Stimulated activated CD4-positive, alpha-beta T cell treated with anti-CD3 and anti-CD28 coated beads, Interleukin-15, amount 100 ng/mL, for 1 hour (primary cell): ENCODE measurements around the gene IRAK1.

Source experiments
- DNase-seq, 2 donors: peaks; one replicate each; pipeline ENCODE4 v3.0.0-alpha.2; 2020; ENCODE audit warnings: low read depth in 1 of 2, low spot score in 1 of 2

IRAK1 gene

DNA sequence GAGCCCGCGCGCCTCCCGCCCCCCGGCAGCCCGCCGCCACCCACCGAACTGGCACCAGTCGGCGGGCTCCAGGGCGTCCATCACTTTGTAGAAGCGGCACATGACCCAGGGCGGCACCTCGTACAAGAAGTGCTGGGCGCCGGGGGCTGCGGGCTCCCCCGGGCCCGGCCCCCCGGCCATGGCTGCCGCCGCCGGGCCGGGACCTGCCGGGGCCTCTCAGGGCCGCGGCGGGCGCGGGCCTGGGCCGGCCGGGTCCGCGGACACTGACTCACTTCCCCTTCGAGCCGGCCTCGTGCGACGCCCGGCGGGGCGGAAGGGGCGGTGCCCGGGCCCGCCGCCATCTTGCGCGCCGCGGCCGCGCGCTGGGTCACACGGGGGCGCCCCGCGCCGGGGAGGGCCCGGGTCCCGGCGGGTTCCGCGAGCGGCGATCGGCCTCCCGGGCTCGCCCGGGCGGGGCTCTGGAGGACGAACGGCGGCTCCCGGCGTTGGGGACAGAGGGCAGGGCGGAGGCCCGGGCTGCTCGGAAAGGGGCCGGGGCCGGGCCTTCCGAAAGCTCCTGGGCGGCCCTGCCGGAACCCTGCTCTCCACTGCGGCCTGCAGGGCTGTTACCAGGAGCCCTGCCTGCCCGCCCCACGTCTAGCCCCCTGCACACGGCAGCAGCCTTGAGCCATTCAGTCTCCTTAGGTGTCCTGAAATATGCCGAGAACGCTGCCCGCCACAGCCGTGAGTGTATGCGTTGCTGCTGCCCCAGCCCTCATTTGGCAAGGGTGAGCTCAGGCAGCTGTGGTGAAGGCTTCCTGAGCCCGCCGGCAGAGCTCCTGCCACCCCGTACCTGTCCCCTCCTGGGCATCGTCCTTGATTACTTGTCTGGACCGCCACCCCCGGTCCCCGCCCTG lies at the start of gene IRAK1:
TSS of gene IRAK1 (minus strand) at position 270 of the 896 bp plus-strand sequence. CDS start at position 180, 90 bp downstream.
- peak; percentile 23 to 51 for DNase-seq

DNA sequence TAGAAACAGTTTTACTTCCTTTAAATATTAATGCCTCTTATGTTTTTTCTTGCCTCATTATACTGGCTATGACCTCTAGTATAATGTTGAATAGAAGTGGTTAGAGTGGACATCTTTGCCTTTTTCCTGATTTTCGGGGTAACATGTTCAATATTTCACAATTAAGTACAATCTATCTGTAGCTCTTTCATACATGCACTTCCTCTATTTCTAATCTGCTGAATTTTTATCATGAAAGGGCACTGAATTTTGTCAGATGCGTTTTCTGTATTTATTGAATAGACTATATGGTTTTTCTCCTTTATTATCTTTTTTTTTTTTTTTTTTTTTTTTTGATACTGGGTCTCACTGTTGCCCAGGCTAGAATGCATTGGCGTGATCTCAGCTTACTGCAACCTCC lies 48.9 kb upstream of the IRAK1 start:
- no peak for DNase-seq

DNA sequence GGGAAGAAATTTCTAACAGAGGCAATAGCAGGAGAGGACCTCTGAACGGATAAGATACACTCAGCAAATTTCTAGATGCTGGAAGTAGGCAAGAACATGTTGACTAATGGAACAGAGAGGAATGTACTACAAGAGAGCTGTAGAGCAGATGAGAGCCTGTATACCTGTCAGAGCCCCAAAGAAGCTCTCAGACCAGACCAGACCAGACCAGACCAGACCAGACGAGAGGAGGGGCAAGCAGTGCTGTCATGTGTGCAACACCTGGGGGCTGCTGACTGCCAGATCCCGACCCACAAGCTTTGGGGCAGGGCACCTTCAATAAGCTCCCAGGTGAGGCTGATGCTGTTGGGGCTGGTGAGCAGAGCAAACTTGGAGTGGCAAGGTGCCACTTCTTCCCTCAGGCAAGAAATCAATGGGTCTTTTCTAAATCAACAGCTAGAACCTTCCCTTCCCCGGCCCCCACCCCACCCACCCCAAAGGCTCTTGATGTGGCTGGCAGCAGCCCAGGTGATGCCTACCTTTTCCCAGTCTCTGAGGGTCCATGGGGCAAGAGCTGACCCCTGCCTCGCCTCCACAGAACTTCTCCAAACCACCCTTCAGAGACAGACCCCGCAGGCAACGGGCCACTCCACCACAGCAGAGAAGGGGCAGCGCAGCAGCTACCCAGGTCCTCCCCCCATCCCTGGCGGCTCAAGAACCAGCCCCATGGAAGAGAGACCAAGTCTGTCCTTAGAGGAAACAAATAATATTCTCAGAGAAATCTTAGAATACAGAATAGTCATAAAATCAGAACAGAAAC lies 45.1 kb upstream of the IRAK1 start:
- DNase-seq = no peak

DNA sequence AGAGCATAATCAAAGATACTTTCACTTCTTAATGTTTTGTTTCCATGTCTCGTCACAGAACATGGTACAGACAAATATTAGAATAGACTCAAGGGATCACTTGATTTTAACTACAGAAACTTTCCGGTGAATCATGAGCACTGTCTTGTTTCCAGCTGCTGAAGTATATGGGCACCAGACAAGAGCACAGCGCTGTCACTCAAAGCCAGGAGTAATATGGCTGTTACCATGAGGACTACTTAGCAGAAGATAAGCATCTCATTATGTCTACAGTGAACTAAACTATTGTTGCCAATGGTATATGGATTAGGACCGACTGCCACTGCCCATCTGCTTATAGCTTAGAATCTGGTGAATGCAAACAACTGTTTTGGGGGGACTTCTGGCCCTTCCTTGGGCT lies 43.5 kb upstream of the IRAK1 start:
- DNase-seq = no peak

DNA sequence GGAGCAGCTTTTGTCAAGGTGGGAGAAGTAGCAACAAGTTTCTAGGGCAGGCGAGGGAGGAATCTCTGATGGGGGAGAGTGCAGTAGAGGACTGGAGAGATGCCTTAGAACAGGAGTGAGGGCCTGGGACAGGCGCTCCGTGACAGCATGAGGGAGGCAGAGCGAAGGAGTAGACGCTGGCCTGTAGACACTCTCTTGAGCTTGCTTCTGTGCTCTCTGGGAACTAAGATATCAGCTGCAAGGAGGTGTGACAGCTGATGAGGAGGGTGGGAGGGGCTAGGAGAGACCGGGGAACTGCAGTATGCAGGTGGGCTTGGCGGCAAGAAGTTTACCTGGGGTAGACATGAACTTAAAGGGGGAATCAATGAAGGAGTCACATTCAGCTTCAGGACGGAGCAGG lies 42.1 kb upstream of the IRAK1 start:
- DNase-seq = no peak

DNA sequence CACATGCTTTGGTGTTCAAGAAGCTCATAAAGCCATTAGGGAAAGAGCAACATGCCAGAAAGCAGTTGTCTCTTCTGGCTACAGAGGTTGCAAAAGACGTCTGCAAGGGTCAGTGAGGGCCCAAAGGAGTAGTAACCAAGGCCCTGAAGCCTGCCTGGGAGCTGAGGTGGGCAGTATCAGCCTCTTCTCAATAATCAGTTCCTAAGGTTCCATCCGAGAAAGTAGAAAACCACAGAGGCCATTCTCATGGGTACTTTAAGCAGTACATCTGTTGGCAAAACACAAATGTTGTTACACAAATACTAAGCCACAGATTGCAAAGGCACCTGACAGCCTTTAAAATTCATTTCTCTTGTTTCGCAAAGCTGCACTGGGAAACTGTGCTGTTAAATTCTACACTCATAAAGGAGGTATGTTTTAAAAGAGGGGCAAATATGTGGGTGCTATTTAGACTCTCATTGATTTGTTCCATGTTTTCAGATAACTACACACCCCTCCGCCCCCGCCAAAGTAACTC lies 40.1 kb upstream of the IRAK1 start:
- no peak for DNase-seq

DNA sequence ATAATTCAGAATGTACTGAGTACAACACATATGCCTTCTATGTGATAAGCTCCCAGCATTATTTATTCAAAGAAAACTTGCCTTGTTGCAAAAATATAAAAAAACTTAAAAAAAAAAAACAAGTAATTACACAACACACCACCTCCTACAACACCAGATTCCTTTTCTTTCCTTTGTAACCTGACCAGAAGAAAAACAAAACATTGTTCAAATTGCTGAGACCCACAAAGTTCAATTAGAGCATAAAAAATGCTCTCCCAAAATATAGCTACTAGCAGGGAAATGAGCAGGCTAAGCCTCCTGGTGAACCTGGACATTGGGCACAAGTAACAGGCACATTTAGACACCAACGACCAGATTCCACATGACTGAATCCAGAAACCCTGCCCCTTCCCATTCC lies 39.5 kb upstream of the IRAK1 start:
- no peak for DNase-seq

DNA sequence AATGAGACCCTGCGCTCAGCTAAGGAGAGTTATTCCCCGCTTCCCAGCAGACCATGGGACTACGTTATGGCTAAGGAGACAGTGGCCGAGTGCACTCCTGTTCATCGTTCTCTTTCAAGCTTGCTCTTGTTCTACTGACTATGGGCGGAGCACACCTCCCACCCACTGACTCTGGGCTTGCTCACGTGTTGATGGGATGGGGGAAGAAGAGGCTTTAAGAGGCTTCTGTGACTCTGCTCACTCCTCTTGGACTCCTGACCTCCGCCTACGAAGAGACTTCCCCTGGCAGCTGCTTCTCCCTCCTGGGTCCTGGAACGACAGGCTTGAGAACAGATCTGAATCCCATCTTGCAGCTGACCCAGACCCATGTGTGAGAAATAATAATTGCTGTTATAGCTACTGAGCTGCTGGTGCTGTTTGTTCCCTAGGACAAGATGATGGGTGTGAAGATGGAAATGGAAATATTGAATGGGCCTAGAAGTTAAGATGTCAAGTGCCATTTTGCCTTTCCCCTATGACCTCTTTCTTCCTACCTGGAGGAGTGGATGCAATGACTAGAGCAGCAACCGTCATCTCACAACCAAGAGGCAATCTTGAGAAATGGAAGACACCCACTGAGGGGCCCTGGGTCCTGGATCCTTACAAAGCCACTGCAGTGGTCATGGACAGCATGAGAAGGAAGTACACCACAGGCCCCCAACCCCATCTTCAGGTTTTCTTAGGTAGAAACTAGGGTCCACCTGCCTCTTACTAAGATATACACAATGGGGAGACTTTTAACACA lies 38.7 kb upstream of the IRAK1 start:
- DNase-seq = no peak

DNA sequence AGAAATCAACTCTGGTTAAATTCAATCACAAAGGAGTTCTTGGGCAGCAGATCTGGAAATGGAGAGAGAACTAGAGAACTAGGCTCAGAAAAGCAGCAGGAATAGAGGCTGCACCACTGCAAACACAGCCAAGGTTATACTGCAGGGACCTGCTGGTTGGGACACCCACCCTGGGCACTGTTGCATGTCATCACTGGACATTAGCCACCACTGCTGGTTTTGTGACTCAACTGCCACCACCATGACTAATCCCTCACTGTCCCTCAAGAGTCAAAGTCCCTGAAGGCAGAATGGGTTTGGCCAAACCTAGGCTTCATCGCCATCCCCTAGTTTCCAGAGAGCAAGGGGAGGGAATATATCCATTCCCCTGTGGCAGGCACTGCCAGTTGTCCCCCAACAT lies 38.1 kb upstream of the IRAK1 start:
- no peak for DNase-seq

DNA sequence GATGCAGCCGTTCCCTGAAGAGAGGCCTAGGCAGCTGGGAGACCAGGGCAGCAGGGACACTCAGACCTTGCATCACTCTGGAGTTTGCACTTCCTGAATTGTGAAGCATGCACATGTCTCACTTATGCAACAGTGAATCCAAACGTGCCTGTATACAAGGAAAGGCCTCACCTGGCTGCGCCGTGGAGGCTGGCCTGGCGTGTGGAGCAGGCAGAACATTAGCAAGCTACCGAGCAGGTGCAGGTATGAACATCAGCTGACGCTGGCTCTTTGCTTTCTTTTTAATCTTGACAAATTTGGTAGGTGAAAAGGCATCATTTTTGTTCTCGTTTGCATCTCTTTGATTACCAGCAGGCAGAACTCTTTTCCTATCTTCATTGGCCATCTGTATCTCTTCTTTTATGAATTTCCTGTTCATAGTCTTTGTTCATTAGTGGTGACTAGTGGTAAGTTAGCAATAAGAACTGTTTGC lies 37.1 kb upstream of the IRAK1 start:
- DNase-seq = no peak

DNA sequence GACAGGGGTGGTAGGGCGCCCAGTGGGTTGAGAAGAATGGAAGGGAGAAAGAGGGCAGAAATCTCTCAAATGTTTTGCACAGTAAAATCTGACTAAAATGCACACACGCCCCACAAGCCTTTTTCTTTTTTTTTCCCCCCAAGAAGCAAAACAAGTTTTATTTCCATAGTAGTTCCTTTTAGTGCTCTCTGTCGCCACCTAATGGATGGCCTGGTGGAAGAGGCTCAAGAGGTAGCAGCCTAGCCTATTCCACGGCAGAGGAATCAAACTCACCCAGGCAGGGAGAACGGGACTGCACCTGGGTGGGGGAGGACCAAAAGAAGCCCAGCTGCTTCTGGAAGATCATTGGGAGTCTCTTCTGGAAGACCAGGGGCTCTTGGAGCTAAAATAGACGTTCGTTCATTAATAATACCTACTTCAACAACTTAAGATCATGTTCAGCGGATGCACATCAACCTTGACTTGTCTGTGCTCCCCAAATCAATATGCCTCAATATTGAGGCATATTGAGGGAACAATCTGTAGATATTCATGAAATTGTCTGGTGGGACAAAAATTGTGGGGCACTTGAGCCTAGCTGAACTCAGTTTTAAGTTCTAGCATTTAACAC lies 31.6 kb upstream of the IRAK1 start:
- peak; percentile 16 to 27 for DNase-seq

DNA sequence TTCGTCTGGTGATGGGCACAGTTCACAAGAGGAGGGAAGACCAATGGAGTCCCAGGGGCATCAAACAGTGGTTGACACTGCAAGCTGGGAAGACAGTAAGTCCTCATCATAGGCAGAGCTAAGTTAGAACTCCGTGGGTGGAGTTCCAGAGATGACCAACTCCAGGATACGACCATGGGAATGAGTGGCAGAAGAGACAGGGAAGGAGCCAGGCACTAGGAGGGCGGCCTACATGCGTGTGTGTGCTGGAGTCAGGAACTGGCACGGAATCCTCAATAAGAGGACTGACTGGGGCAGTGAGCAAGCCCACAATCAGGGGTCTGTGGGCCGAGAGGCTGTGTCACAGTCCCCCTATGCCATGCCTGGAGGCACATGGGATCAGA lies 30.4 kb upstream of the IRAK1 start:
- DNase-seq = no peak

DNA sequence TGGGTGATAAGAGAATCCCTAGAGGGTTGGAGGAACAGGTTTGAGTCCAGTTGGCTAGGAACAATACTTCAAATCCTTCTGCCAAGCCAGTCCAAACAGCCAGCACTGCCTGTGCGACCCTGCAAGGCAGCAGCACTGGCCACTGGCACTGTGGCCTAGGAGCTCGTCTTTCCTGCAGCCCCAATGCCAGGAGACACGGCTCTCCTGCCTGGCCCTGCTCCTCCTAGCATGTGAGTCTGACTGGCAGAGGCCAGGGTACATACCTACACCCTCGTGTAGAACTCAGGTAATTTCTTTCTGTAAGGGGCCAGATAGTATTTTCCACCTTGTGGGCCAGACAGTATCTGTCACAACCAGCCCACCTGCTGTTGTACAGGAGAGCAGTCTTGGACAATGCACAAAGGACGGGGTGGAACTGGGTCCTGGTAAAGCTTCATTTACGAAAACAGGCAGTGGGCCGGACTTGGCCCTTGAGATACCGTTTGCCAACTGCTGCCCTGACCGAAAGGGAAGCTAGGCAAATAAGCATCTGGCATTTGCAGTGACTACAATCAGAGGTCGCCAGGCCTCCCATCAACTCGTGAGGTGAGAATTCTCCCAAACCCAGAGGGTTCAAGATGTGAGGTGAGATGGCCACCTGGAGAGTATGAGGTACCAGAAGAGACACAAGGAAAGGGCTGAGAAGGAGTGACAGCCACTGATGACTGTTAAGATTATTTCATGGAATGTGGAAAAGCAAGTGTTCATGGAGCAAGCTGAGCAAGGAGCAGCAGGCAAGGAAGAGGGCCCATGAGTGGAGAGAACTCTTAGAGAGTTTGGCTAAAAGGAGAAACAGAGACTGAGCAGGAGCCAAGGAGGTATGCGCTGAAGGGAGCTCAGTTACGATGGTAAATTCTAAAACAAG lies 29.8 kb upstream of the IRAK1 start:
- no peak for DNase-seq

DNA sequence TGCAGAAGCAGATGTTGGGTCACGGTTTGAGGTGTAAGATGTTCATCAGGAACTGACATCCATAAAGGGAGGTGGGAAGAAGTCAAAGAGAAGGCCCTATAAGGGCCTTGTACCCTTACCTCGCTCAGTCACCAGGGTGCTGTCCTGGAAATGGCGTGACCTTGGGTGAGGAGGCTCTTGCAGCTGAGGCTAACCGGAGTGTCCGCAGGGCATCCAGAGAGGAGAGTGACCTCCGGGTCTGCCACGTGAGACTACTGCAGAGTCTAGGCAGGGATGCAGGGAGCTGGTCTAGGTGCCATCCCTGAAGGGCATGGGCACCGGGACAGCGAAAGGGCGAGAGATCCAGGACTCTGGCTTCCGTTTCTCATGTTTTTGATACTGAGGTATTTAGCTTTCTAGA lies 28.7 kb upstream of the IRAK1 start:
- DNase-seq = no peak

DNA sequence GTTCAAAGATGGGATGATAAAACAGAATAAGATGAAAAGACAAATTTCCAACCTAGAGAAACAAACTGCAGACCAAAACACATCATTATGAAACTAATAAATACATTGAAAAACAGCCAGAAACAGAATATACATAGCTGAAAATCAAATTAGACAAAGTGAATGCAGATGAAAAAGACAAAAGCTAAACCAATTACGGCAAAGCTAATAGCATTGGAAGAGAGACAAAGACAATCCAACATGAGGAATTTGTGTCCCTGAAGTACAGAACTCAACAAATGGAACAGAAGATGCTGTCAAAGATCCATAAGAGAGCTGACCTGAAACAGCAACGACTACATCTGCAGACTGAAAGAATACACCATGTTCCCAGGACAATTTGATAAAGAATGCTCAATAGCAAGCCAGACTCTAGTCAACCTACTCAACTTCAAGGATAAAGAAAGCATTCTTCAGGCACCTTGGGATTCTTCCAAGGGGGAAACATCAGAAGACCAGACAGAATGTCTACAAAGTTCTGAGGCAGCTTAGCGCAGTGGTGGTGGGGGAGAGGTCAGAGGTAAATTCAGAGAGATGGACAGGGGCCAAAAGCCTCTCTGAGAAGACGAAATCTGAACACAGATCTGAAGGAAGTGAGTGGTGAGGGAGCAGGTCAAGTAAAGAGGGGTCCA lies 27.4 kb upstream of the IRAK1 start:
- no peak for DNase-seq

DNA sequence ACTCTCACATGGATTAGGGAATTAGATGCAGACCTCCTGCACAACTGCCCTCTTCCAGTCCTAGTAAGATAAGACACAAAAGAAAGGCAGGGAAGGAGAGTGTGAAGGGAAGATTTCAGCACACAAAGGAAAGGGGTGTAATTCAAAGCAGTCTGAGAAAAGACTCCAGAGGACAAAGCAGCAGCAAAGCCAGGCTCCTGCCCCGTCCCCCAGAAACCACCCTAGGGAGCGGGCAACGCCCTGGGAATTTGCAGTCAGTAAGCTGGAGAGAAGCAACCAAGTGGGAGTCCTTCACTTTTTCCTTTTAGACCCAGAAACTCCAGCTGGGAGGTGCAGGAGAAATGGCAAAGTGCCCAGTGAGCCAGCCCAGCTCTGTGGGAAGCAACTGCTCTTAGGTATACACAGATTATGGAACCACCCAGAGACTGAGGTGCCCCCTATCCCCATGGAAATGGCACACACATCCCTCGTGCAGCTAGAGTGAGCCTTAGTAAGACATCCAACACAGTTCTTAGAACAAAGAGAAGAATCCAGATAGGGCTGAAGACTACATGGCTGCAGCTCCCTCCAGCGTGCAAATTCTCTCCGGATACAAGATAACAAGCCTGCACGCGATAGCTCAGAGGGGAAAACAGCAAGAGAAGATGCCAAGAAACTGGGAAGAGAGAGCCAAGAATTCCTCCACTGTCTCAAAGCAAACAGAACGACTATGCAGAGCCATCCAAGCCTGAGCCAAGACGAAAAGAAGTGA lies 26.5 kb upstream of the IRAK1 start:
- no peak for DNase-seq

DNA sequence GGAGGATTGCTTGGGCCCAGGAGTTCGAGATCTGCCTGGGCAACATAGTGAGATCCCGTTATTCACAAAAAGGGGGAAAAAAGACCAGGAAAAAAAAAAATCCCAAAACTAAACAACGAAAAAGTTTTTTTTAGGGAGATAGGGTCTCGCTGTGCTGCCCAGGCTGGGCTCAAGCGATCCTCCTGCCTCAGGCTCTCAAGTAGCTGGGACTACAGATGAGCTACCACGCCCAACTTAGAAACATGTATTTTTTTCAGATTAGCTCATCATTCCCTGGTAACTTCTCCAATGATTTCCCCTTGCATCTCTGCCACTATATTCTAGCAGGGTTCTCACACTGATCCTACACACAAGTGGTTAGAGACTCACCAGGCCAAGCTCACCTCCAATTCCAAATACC lies 24.4 kb upstream of the IRAK1 start:
- DNase-seq = no peak

DNA sequence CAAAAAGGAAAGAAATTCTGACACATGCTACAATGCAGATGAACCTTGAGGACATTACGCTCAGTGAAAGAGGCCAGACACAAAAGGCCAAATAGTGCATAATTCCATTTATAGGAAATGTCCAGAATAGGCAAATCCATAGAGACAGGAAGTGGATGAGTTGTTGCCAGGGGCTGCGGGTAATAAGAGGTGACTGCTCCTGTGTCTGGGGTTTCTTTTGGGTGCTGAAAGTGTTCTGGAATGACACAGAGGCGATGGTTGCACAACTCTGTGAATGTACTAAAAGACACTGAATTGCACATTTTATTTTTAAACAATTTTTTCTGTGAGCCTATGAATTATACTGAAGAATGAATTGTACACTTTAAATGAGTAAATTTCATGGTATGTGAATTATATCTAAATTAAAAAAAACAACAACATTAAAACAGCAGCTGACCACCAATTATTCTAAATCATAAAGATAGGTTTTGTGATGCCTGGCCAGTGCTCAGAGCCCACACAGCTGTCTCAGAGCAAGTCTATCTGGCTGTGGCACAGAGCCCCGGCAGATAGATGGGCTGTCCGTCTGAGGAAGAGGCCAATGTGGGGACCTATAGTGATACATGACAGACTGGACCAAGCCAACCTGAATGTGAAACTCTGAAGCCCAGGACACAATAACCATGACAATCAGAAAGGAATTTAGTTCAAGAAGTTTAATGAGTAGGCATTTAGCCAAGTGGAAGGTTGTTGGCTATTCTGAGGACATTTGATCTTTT lies 23.5 kb upstream of the IRAK1 start:
- no peak for DNase-seq
